GM19025 (cell line): Measurements from ENCODE around the gene DMP1.

Experiments
- ATAC-seq: cut with Tn5 transposase; IDR thresholded peaks from one replicate; pipeline ENCODE4 v1.9.1; 2021; ENCODE audit warnings: mild to moderate bottlenecking, low read depth, moderate library complexity; ENCODE audit not compliant: unreplicated experiment

DMP1 gene, protein sequence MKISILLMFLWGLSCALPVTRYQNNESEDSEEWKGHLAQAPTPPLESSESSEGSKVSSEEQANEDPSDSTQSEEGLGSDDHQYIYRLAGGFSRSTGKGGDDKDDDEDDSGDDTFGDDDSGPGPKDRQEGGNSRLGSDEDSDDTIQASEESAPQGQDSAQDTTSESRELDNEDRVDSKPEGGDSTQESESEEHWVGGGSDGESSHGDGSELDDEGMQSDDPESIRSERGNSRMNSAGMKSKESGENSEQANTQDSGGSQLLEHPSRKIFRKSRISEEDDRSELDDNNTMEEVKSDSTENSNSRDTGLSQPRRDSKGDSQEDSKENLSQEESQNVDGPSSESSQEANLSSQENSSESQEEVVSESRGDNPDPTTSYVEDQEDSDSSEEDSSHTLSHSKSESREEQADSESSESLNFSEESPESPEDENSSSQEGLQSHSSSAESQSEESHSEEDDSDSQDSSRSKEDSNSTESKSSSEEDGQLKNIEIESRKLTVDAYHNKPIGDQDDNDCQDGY

DNA sequence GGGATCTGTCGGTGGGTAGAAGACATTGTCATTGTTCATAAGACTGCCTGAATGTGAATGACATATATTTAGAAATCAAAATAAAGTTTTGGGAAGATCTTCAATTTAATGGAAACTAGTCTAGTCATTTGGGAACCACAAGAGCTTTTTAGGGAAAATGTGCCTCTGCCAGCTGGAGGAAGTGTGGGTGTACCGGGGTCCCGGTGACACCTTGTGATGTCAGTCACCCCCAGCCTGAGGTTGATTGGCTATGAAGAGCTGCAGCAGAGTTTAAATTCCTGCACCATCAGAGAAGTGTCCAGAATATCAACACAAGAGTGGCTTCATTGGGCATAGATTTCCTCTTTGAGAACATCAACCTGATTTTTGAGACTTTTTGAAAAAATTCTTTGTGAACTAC is at the start of gene DMP1:
DMP1 (plus strand) TSS at position 301 of the 400 bp plus-strand sequence. CDS start 6,213 bp downstream, outside the sequence.
- ATAC-seq = no peak

DNA sequence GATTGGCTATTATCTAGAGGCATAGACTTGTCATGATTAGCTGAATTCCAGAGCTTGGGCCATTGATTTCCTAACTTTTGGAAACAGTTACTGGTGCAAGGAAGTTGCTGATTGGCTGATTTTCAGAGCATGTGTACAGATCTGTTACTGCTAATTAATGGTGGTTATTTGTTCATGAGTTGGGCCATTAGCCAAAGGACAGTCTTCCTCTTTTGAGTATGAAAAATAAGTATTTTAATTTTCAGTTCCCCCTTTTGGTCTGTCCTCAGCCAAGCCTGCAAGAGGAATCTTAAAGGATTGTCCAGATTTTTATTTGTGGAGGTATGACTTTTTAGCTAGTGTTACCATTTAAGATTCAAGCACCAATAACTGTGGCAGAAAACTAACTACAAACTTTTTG is 48.7 kb upstream of the DMP1 start:
- ATAC-seq = no peak

DNA sequence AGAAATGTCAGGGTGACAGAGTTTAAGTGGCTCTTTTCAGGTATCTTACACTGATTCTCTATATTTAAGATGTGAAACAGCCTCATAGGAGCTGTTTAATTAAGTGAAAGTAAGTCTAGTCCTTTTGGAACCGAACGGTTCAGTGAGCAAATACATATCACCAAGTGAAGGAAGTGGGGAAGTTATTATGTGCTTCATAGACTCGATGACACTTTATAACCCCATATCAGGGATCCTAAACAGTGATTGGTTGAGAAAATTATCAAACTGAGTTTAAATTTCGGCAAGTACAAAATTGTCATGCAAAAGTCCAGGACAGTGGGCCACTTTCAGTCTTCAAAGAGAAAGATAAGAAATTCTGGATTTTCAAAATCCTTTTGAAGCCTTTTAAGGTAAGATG is 41.9 kb upstream of the DMP1 start, which contains the start of gene DSPP:
DSPP (plus strand) TSS at position 301 of the 400 bp plus-strand sequence. CDS start 2,380 bp downstream, outside the sequence.
- ATAC-seq = no peak

DNA sequence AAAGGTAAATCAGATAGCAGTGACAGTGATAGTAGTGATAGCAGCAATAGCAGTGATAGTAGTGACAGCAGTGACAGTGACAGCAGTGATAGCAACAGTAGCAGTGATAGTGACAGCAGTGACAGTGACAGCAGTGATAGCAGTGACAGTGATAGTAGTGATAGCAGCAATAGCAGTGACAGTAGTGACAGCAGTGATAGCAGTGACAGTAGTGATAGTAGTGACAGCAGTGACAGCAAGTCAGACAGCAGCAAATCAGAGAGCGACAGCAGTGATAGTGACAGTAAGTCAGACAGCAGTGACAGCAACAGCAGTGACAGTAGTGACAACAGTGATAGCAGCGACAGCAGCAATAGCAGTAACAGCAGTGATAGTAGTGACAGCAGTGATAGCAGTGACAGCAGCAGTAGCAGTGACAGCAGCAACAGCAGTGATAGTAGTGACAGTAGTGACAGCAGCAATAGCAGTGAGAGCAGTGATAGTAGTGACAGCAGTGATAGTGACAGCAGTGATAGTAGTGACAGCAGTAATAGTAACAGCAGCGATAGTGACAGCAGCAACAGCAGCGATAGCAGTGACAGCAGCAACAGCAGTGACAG is 35.7 kb upstream of the DMP1 start:
- ATAC-seq = no peak

GRCh38 chr4:87616268-87616667 is 33.8 kb upstream of the DMP1 start:
- ATAC-seq = no peak

GRCh38 chr4:87620086-87620485 is 30.0 kb upstream of the DMP1 start:
- ATAC-seq = no peak

GRCh38 chr4:87620491-87620890 is 29.6 kb upstream of the DMP1 start:
- no peak for ATAC-seq

DNA sequence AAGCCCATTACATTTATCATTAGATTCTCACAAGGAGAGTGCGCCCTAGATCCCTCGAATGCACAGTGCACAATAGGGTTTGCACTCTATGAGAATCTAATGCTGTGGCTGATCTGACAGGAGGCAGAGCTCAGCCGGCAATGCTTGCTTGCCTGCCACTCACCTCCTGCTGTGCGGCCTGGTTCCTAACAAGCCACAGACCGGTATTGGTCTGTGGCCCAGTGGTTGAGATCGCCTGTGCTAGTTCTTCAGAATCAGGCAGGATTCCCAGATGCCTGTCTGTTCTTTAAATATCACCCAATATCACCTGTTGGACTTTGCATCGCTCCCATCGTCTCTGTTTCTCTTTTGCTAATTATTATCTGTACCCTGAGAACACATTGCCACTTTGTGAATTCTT is 27.8 kb upstream of the DMP1 start:
- ATAC-seq = no peak

DNA sequence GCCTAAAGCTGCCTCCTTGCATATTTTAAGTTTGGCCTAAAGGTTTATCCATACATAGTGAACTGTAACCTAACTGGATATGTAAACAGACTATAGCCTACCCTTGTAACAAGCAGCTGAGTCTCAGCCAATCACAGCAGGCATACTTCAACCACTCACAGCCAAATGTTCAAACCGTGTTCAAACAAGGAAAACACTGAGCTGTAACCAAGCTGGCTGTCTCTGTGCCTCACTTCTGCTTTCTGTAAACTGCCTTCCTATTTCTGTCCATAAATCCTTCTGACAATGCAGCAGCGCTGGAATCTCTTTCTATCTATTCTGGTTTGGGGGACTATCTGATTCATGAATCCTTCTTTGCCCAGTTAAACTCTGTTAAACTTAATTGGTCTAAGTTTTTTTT is 25.4 kb upstream of the DMP1 start:
- ATAC-seq = no peak

DNA sequence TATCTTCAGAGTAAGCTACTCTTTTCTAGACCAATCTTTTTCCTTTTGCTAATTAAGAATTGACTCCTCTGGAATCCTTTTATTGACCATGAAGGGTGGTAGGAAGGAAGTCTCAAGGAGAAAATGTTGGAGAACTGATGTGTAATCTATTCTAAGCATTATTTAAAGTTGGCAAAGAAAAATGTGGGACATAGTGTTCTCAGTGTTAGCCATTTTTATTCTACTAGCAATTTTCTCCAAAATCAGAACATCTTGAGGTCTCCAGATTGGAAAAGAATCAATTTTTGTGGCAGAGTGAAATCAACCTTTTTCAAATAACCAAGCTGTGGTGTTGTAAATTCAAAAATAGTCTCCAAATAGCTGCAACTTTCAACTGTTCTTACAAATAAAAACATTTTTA is 18.4 kb upstream of the DMP1 start:
- no peak for ATAC-seq

GRCh38 chr4:87632469-87632868 is 17.6 kb upstream of the DMP1 start:
- ATAC-seq = no peak

DNA sequence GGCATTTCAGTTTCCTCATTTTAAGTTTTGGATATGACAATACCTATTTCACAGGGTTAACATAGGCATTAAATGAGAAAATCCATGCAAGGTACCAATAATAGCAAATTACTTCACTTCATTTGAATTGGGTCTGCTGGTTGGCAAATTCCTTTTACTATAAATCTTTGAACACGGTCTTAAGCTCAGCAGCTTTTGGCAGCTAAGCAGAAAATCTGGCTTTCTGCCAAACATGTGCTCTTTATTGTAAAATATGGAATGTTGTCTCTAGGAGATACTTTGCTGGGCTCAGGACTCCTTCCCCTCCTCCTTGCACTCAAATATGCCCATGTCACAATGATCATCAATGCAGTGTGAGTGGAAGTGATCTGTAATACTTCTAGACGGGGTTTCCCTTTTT is 16.8 kb upstream of the DMP1 start:
- ATAC-seq = no peak

DNA sequence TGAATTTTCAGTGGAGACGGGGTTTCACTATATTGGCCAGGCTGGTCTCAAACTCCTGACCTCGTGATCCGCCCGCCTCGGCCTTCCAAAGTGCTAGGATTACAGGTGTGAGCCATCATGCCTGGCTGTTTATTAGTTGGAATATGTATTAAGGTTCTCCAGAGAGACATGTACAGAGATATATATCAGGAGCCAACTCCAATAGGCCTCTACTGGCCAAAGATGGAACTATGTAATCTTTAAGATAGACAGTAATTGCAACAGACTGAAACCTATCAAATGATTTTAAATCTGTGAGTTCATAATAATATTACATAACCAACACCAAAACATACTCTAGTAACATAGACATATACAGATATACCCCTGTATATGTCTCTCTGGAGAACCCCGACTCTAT is 5.8 kb upstream of the DMP1 start:
- ATAC-seq = no peak

DNA sequence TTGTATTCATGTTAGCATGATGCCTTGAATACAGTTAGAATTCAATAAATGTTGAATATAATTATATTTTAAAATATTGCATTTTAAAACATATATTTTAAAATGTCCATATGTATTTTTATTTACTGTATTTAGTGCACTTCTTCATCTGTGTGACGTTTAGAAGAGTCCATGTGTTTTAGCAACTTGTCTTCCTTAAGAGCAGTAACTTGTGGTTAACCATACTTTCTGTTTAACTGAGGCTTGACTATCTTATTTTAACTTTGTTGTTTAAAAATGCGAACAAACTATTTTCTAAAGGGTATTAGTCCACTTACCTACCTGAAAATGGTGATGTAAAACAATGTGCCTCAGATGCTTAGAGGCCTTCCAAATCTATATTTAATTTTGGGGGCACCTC is 858 bp downstream of the DMP1 start:
- no peak for ATAC-seq

DNA sequence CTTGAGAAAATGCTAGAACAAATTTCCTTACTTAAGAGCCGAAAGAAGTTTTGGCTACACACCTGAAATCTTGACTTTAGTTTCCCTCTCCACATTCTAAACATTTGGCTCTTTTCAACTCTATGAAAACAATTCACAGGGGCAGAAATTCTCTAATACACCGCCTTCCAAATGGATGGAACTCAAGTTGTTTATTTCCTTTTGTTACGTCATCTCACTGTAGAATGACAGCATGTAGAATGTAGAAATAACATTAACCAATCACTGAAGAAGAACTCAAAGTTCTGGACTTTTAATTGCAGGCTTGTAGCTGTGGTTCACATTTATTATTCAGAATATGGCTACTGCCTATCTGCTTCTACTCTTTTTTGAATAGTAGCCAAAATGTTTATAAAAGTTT is 1.9 kb downstream of the DMP1 start:
- no peak for ATAC-seq

DNA sequence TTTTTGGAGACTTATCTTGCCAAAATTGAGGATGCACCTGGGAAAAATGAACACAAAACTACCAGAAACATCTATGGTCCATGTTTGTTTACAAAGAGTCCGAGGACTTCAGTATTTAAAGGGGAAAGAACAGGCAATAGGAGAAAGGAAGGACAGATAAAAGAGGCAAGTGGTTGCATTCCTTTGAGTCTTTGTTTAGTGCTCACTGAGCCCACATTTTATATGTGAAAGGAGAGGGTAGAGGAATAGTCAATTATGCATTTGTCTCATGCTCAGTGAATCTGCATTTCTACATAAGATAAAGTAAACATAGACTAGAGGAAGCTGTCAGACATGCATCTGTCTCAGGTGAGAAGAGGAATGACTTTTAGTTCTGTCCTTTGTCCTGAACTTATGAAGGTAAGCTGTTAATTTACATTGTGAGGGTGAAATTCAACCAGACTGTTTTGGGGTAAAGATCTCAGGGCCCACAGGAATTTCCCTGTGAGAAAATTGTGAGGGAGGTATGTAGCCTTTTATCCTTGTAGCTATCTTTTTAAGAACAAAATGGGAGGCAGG is 4.5 kb downstream of the DMP1 start:
- no peak for ATAC-seq

- no peak for ATAC-seq
Observed at GRCh38 chr4:87657525-87657924, 7.4 kb downstream of the DMP1 start.

DNA sequence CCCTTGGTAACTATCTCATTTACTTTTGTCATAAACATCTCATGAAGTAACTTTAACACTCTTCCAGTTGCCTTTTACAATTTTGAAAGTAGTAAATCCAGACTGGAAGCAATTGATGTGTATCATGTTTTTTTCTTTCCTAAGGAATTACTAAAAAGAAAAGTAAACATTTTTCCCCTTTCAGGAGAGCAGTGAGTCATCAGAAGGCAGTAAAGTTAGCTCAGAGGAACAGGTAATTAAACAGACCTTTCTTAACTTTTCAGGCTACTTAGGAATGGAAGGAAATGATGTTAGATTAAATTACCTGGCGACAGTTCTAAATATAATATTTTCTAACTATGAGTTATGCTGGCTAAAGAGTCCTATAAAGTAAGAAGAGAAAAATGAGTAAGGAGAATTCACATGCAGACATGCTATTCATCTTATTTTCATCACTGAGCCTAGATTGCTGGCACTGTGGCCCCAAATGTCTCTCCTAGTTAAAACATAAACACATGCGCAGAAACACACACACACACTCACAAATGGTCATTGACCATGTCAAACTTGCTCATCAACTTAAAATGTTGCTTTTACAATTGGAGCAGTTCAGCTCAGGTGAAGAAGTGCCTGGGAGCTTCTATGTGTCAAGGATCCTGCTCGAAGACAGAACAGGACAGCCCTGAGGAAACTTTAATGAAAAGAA is 9.3 kb downstream of the DMP1 start:
- ATAC-seq = no peak

GRCh38 chr4:87662871-87663270 is 12.8 kb downstream of the DMP1 start:
- ATAC-seq = no peak

GRCh38 chr4:87669373-87669772 is 19.3 kb downstream of the DMP1 start:
- ATAC-seq = no peak

DNA sequence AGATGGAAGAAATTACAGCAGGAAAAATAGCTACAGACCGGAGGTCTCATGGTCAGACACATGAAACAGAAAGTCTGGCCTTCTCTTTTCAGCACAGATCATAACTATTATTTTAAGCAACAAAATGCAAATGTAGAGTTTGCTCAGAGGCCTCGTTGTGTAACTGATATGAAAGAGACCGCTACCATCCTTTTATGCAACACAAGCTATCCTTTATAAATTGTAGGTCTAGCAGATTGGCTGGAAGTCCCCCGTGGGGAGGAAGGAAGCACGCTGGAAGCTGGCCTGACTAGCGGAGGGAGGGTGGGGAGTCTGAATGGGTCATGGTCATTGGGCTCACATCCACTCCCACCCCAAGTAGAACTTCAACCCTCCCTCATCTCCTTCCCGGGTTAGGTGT is 27.7 kb downstream of the DMP1 start:
- peak; percentile 88 for ATAC-seq
